ENCODE results near the gene RNF41.

- TF ChIP-seq POLR2AphosphoS5 (IDR thresholded peaks at IDR 0.05; ENCODE audit: low read depth, low read length) (no peak), TAF1 (IDR thresholded peaks at IDR 0.05; ENCODE audit: borderline replicate concordance, low read depth, low read length) (no peak)
Observed at GRCh38 chr12:56155256-56155845, 66.4 kb downstream of the RNF41 start.
